Activated T-cell treated with anti-CD3 and anti-CD28 coated beads, Interleukin-2, amount 50 U/mL, for 1 hour (primary cell): ENCODE data around the gene IL4R.
A peak's percentile ranks its signal among the peaks of the same experiment; 100 is the strongest.
"Not testable (repeated sequence)": the region's sequence is repeated elsewhere in the genome, so short reads cannot be mapped to it uniquely, and the experiment has no call there.

Source experiments
- DNase-seq: peaks from one replicate; pipeline ENCODE4 v3.0.0-alpha.2; 2020

IL4R gene

DNA sequence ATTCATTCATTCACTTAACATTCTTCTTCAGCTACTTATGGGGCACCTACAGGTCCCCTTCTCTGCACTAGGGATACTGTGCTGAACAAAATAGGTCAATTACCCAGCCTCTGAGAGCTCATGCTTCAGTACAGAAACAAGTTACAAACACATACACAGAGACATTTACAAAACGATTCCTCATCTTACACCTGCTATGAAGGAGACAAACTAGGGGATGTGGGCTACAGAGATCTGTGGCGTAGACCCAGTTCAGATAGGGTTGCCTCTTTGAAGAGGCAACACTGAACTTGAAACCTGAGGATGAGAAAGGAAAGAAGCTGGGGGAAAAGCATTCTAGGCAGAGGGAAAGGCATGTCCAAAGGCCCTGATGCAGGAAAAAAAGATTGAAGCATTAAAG is 93.4 kb downstream of the IL4R start:
- DNase-seq, result no peak

DNA sequence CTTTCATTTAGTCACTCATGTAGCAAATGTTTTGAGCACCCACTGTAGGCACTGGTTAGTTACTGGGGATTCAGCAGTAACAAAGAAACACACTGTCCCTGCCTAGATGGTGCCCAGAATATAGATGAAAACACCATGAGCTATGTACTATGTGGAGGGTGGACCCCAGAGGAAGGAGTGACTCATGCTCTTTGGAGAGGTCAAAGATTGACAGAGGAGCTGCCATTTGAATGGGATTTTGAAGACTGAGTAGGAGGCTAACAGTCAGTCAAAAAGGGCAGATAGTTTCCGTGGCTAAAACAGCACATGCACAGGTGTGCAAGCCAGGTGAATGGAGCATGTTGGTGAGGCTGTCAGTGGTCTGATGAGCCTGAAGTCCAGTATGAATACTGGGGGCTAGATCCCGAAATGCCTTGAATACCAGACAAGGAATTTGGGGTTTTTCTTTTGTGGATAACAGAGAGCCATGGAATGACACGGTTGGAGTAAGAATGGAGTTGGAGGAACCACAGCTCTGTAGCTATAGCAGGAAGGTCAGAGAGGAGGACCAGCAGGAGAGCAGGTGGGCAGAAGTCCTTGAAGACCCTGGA is 94.3 kb downstream of the IL4R start:
- peak; percentile 36 for DNase-seq

DNA sequence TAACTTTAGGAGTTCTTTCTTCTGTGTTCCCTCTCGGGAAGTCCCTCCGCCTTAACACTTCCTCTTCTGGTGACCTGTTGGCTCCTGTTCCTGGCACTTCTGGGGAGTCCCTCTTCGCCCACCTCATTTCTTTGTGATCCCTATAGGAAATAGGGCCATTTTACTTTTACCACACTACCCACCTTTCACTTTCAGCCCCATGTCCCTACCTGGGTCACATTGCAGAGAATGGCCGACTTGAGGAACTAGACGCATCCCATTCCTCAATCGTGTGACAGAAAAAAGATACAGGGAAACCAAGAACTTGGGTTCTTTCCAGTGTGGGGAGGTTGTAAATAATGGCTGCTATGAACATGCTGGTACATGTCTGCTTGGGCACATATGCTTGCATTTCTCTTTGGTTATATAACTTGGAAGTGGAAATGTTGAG is 94.8 kb downstream of the IL4R start:
- DNase-seq, result peak; percentile 34

DNA sequence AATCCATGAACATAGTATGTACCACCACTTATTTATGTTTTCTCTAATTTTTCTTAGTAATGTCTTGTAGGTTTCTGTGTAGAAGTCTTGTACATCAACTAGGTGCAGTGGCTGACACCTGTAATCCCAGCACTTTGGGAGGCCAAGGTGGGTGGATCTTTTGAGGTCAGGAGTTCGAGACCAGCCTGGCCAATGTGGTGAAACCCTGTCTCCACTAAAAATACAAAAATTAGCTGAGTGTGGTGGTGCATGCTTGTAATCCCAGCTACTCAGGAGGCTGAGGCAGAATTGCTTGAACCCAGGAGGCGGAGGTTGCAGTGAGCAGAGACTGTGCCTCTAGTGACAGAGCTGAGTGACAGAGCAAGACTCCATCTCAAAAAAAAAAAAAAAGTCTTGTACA is 96.2 kb downstream of the IL4R start:
- not testable (repeated sequence) for DNase-seq

DNA sequence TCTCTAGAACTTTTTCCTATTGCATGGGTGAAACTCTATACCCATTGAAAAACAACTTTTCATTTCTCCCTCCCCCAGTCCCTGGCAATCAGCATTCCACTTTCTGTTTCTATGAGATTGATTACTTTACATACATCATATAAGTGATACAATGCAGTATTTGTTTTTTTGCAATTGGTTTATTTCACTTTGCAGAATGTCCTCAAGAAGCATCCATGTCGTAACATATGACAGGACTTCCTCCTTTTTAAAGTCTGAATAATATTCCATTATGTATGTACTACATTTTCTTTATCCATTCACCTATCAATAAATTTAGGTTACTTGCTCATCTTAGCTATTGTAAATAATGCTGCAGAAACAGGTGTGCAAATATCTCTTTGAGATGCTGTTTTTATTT is 97.0 kb downstream of the IL4R start:
- no peak for DNase-seq

DNA sequence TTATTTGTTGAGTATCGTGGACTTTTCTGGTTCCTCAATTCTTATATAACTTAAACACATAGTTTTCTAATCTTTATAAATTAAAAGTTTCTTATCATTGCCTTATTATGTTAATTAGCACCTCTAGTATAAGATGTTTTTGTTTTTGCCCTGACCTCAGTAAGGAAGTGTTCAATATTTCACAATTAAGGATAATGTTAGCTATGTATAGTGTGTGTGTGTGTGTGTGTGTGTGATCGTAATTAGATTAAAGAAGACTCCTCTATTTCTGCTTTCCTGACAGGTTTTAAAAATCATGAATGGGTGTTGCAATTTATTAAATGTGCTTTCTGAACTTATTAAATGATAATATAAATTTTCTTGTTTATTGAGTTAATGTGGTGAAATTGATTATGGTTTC is 100.2 kb downstream of the IL4R start:
- DNase-seq, result no peak
